K562 (cell line): ENCODE results near the gene DOCK4. TPM values are rescaled to one million over a fixed set of nuclear protein-coding genes. Genes with fewer than 3 reads are reported as not detected.

Experiments used
- ATAC-seq: fragments of 200-7000 bp; cut with Tn5 transposase; 3 replicates; pipeline ENCODE4 v1.9.1; 2020; ENCODE audit warnings: moderate library complexity
- BruUV-seq: library from RNA; stranded (reverse); fragments of 400-500 nt; replicated peaks from 2 replicates; lab custom pipeline; 2021; lab: Mats Ljungman, UMichigan
- CTCF ChIA-PET: fragments of 300-600 bp; formaldehyde crosslinking; extraction: SDS; loops from one replicate; lab custom pipeline; 2021; ENCODE audit warnings: low intra/inter-chr PET ratio; lab: Yijun Ruan, JAX
- POLR2A ChIA-PET: fragments of 300-600, 350-650 bp; sonication (Branson Sonifier 250); formaldehyde crosslinking; extraction: SDS; loops from one replicate; lab custom pipeline; 2021; ENCODE audit warnings: antibody characterized with exemption, inconsistent platforms; lab: Yijun Ruan, JAX
- DNase-seq, 4 experiments: peaks; one replicate each; pipeline versions ENCODE4 v3.0.0 to v3.0.0-alpha.2; 2011 to 2018; ENCODE audit warnings: low spot score in 3 of 4, mixed read lengths in 3 of 4; ENCODE audit errors: extremely low read depth in 1 of 4
- FAIRE-seq: peaks from 2 replicates; lab custom pipeline; 2011; peaks lifted over from hg19 to GRCh38; lab: Jason Lieb, UNC
- H2AFZ ChIP-seq: 2 replicates; pipeline ENCODE4 v1.6.0; 2011; ENCODE audit warnings: low read depth, low read length, control low read depth, inconsistent platforms
- H3K27ac ChIP-seq: fragments of 200-600 bp; 3 replicates; pipeline ENCODE4 v1.8.0; 2011; ENCODE audit warnings: low read depth, mild to moderate bottlenecking, control low read depth, inconsistent platforms, low read length, moderate library complexity, mixed read lengths; ENCODE audit errors: extremely low read depth
- H3K27me3 ChIP-seq, 2 experiments: fragments of 300-600 bp in 1 of 2; 2 replicates in 1 of 2; 3 replicates in 1 of 2; pipeline versions ENCODE4 v1.6.0 to v1.8.0; 2011; ENCODE audit warnings: inconsistent platforms in 2 of 2, low read length in 2 of 2, mild to moderate bottlenecking in 1 of 2, mixed read lengths in 1 of 2, moderate library complexity in 1 of 2; ENCODE audit not compliant: control insufficient read depth in 2 of 2, insufficient read depth in 2 of 2
- H3K36me3 ChIP-seq: fragments of 300-600 bp; 3 replicates; pipeline ENCODE4 v1.8.0; 2011; ENCODE audit warnings: mild to moderate bottlenecking, low read length, inconsistent platforms; ENCODE audit not compliant: control insufficient read depth, insufficient read depth
- H3K4me1 ChIP-seq, 2 experiments: fragments of 200-600 bp in 1 of 2; replicated peaks in 1 of 2; 2 replicates in 1 of 2; 3 replicates in 1 of 2; pipeline versions ENCODE4 v1.5.1 to v1.8.0; 2011; ENCODE audit warnings: inconsistent platforms in 2 of 2, low read length in 2 of 2, mild to moderate bottlenecking in 1 of 2, mixed read lengths in 1 of 2, moderate library complexity in 1 of 2; ENCODE audit not compliant: control insufficient read depth in 2 of 2, insufficient read depth in 2 of 2
- H3K4me2 ChIP-seq: 2 replicates; pipeline ENCODE4 v1.6.1; 2011; ENCODE audit warnings: low read length, control low read depth, inconsistent platforms, mixed read lengths; ENCODE audit not compliant: insufficient read depth
- H3K4me3 ChIP-seq: fragments of 200-600 bp; sonication (generic), shearing (Covaris generic); 2 replicates; pipeline ENCODE4 v1.5.1; 2016; ENCODE audit warnings: control low read depth, inconsistent platforms
- H3K79me2 ChIP-seq: fragments of 200-600 bp; 3 replicates; pipeline ENCODE4 v1.8.0; 2011; ENCODE audit warnings: low read length, inconsistent platforms; ENCODE audit not compliant: control insufficient read depth, insufficient read depth
- H3K9ac ChIP-seq, 2 experiments: 2 replicates each; pipeline versions ENCODE4 v1.6.0 to v1.6.1; 2011; ENCODE audit warnings: low read depth in 2 of 2, low read length in 2 of 2, control low read depth in 1 of 2, inconsistent platforms in 1 of 2, mild to moderate bottlenecking in 1 of 2, mixed read lengths in 1 of 2; ENCODE audit not compliant: insufficient read depth in 1 of 2
- H3K9me1 ChIP-seq: one replicate; pipeline ENCODE4 v1.6.0; 2011; ENCODE audit warnings: inconsistent platforms, mild to moderate bottlenecking, low read length, moderate library complexity; ENCODE audit not compliant: control insufficient read depth, insufficient read depth
- H3K9me3 ChIP-seq: replicated peaks from 2 replicates; pipeline ENCODE4 v1.5.1; 2011; ENCODE audit warnings: low read depth, low read length, inconsistent platforms; ENCODE audit not compliant: control insufficient read depth, insufficient read depth
- H4K20me1 ChIP-seq: replicated peaks from 2 replicates; pipeline ENCODE4 v1.6.1; 2011; ENCODE audit warnings: low read length, inconsistent platforms, mixed read lengths; ENCODE audit not compliant: control insufficient read depth, insufficient read depth
- BACH1 ChIP-seq: fragments of 200-800 bp; sonication (Bioruptor generic); IDR thresholded peaks from 2 replicates; pipeline ENCODE4 v1.6.1; 2016; ENCODE audit warnings: missing genetic modification characterization, missing compliant biosample characterization
- ETV1 ChIP-seq: fragments of 450-650 bp; conservative IDR thresholded peaks from 2 replicates; pipeline ENCODE4 v1.6.1; 2016; ENCODE audit warnings: missing genetic modification characterization, control low read depth, low read depth, missing compliant biosample characterization
- FOS ChIP-seq: IDR thresholded peaks from 3 replicates; pipeline ENCODE4 v1.6.1; 2011; ENCODE audit not compliant: insufficient read length; ENCODE audit errors: extremely low read depth
- GABPB1 ChIP-seq: sonication (generic); formaldehyde crosslinking; IDR thresholded peaks from 2 replicates; pipeline ENCODE4 v1.8.0; 2022; ENCODE audit warnings: mild to moderate bottlenecking, missing genetic modification reagents
- MTA1 ChIP-seq: fragments of 450-650 bp; IDR thresholded peaks from 2 replicates; pipeline ENCODE4 v1.6.1; 2017; ENCODE audit warnings: borderline replicate concordance
- MTF1 ChIP-seq: fragments of 250-450 bp; sonication (Bioruptor Pico); IDR thresholded peaks from 2 replicates; pipeline ENCODE4 v1.9.0; 2021; ENCODE audit warnings: moderate library complexity, mild to moderate bottlenecking, inconsistent platforms, borderline replicate concordance
- RBM15 ChIP-seq: fragments of 200-400 bp; formaldehyde crosslinking; IDR thresholded peaks from 2 replicates; pipeline ENCODE4 v1.6.1; 2018; ENCODE audit warnings: mild to moderate bottlenecking, low read length, moderate library complexity; ENCODE audit not compliant: insufficient read depth
- SREBF2 ChIP-seq: sonication (generic); formaldehyde crosslinking; IDR thresholded peaks from 2 replicates; pipeline ENCODE4 v1.4.0; 2020; ENCODE audit warnings: mild to moderate bottlenecking, missing genetic modification reagents
- TCFL5 ChIP-seq: fragments of 250-450 bp; sonication (Bioruptor Pico); conservative IDR thresholded peaks from 2 replicates; pipeline ENCODE4 v1.6.1; 2021; ENCODE audit warnings: mild to moderate bottlenecking, moderate library complexity, matching md5 sums
- ZFPM2 ChIP-seq: fragments of 250-450 bp; sonication (Bioruptor Pico); IDR thresholded peaks from 2 replicates; pipeline ENCODE4 v1.5.1; 2022; ENCODE audit warnings: mild to moderate bottlenecking
- ZNF696 ChIP-seq: fragments of 250-450 bp; sonication (Bioruptor Pico); conservative IDR thresholded peaks from 2 replicates; pipeline ENCODE4 v1.4.0; 2020; ENCODE audit warnings: mild to moderate bottlenecking, moderate library complexity
- ZNF77 ChIP-seq: fragments of 250-450 bp; sonication (Bioruptor Pico); IDR thresholded peaks from 2 replicates; pipeline ENCODE4 v1.5.0; 2020
- WGBS: fragments of 100-300 bp; shearing (Covaris generic); methylation state at CpG from one replicate; pipeline ENCODE4 v1.1.6; 2016; ENCODE audit warnings: low coverage, mixed read lengths; ENCODE audit not compliant: insufficient coverage; ENCODE audit errors: missing lambda C conversion rate; 5-methylcytosine and 5-hydroxymethylcytosine counted together
- in situ Hi-C: fragments of 300-500 bp; cut with MboI; formaldehyde crosslinking; loops from 4 replicates; pipeline ENCODE4 v1.15.0; 2018; ENCODE audit warnings: inconsistent platforms, mixed read lengths
- intact Hi-C: fragments of 100-400 bp; cut with micrococcal nuclease; formaldehyde crosslinking; loops from 2 replicates; pipeline ENCODE4 v1.14.2; 2022
- polyA plus RNA-seq, 8 experiments: library from polyadenylated mRNA; depleted of rRNA in 4 of 8; stranded (reverse) in 5 of 8; unstranded in 3 of 8; fragments of >200 nt; fragmentation: Nextera tagmentation in 2 of 8; fragmentation: Illumina TruSeq in 1 of 8; extraction: Ambion mirVana in 2 of 8; extraction: Trizol in 1 of 8; gene quantifications; 2 replicates each; pipeline versions ENCODE4 v1.2.1 to v1.2.3, GENCODE V29; 2011 to 2014; ENCODE audit warnings: inconsistent platforms in 1 of 8, missing spikeins in 1 of 8
- total RNA-seq, 7 experiments: library from RNA; depleted of rRNA in 6 of 7; stranded (reverse); fragments of >200 nt in 6 of 7; fragmentation: Illumina TruSeq in 2 of 7; extraction: Trizol in 2 of 7; gene quantifications; 2 replicates each; pipeline versions ENCODE4 v1.2.1 to v1.2.3, GENCODE V29; 2011 to 2021; ENCODE audit warnings: low replicate concordance in 1 of 7
- TF ChIP-seq, protein P1 (sequence below), 2 experiments: IDR thresholded peaks; 2 replicates each; pipeline ENCODE4 v1.6.1; 2011; ENCODE audit warnings: borderline replicate concordance in 1 of 2, control low read depth in 1 of 2, low read depth in 1 of 2, low read length in 1 of 2, mild to moderate bottlenecking in 1 of 2, mixed read lengths in 1 of 2, moderate library complexity in 1 of 2; ENCODE audit not compliant: insufficient read depth in 1 of 2, insufficient read length in 1 of 2, poor library complexity in 1 of 2, severe bottlenecking in 1 of 2; ENCODE audit errors: extremely low read depth in 1 of 2
- TF ChIP-seq, protein P2 (sequence below), 2 experiments: fragments of 450-650 bp in 1 of 2; sonication (generic) in 1 of 2; formaldehyde crosslinking in 1 of 2; IDR thresholded peaks in 1 of 2; conservative IDR thresholded peaks in 1 of 2; 2 replicates each; pipeline versions ENCODE4 v1.6.1 to v1.8.1; 2016 to 2023; ENCODE audit warnings: mild to moderate bottlenecking in 2 of 2, moderate library complexity in 2 of 2, inconsistent platforms in 1 of 2, missing genetic modification reagents in 1 of 2
- TF ChIP-seq, protein P3 (sequence below): fragments of 450-650 bp; IDR thresholded peaks from 2 replicates; pipeline ENCODE4 v1.6.1; 2016; ENCODE audit warnings: missing biosample characterization, missing genetic modification characterization
- TF ChIP-seq, protein P4 (sequence below): sonication (generic); formaldehyde crosslinking; IDR thresholded peaks from 2 replicates; pipeline ENCODE4 v1.4.0; 2020; ENCODE audit warnings: mild to moderate bottlenecking, missing genetic modification reagents

Gene DOCK4
- total and polyA plus RNA-seq, 9 of the 15 experiments (the other 6 are each of a cell fraction or from before 2014, with no cell fraction given): 0.42 to 5.7 (median 2.3) TPM

DNA sequence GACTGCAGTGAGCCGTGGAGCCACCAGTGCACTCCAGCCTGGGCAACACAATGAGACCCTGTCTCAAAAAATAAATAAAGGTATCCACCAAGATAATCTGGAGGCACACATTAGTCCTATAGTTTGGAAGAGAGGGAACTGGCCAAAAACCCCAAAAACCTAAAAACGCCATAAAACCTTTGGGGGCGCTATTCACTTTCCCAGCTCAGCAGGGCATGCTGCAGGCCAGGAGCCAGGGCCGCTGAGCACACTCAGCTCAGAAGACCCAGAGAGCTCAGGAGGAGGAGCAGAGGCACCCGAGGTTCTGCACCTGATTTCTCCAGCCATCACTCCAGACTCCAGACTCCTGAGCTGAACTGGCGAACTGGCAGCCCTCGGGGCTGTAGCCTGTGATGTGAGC, 476.7 kb downstream of the DOCK4 start (continued):
- TF ChIP-seq, protein P1, sequence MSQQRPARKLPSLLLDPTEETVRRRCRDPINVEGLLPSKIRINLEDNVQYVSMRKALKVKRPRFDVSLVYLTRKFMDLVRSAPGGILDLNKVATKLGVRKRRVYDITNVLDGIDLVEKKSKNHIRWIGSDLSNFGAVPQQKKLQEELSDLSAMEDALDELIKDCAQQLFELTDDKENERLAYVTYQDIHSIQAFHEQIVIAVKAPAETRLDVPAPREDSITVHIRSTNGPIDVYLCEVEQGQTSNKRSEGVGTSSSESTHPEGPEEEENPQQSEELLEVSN (IDR thresholded peaks at IDR 0.05; ENCODE audit: borderline replicate concordance in 1 of 2, extremely low read depth in 1 of 2, insufficient read depth in 1 of 2, insufficient read length in 1 of 2, low read depth in 1 of 2, low read length in 1 of 2, poor library complexity in 1 of 2, severe bottlenecking in 1 of 2): peak in 1 of 2 experiments; percentile 34
- TF ChIP-seq, all 486 proteins: peak for 4

DNA sequence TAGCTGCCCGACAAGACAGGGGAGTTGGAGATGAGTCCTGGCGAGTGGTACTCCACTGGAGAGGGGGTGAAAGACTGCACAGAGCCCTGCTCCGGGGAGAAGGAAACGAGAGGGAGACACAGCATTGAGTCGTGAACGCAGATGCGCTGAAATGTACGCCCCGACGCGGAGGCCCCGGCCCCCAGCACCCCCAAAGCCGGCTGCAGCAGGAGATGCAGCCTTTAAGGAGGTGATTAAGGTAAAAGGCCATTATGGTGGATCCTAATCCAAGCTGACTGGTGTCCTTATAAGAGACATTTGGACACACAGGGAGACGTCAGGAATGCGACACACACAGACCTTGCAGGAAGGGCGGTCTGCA, 477.6 kb downstream of the DOCK4 start:
- in situ Hi-C loops (no loop called here), intact Hi-C loops (no loop called here)
- Histone ChIP-seq H4K20me1 (no peaks in the 10 kb centered on the region), H3K9me1 (no peaks in the 10 kb centered on the region), H3K9me3 (no peaks in the 10 kb centered on the region), H3K27me3 (no peaks in the 10 kb centered on the region), H3K79me2 (no peaks in the 10 kb centered on the region), H2AFZ (peak overlapping the region; percentile 36; the same call in 1 of the 2 replicates), H3K36me3 (no peaks in the 10 kb centered on the region), H3K4me1 (peaks cover 3 to 10% of the 10 kb centered on the region in 2 experiments; a peak in 3 of 5 replicates), H3K27ac (no peak overlapping the region), H3K9ac (peak overlapping the region in 1 of 2 experiments; percentile 15; a peak in 1 of 4 replicates), H3K4me3 (no peak overlapping the region), H3K4me2 (no peak overlapping the region)
- no peak for FAIRE-seq
- BruUV-seq: no TSS peak
- CTCF ChIA-PET: no interaction called here
- POLR2A ChIA-PET: no interaction called here
- no peak for DNase-seq
- ATAC-seq: no peak
- WGBS: 69% methylated on average over 16 of the region's 16 CpGs
- TF ChIP-seq BACH1 (no peak), TCFL5 (CRISPR knock-in tag) (no peak), ZFPM2 (CRISPR knock-in tag) (no peak), RBM15 (no peak), SREBF2 (CRISPR knock-in tag) (no peak), MTA1 (no peak), ZNF696 (CRISPR knock-in tag) (no peak), MTF1 (CRISPR knock-in tag) (no peak), ETV1 (no peak), ZNF77 (CRISPR knock-in tag) (no peak), GABPB1 (CRISPR knock-in tag) (no peak), FOS (no peak)
- TF ChIP-seq, protein P2, sequence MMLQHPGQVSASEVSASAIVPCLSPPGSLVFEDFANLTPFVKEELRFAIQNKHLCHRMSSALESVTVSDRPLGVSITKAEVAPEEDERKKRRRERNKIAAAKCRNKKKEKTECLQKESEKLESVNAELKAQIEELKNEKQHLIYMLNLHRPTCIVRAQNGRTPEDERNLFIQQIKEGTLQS (IDR thresholded peaks at IDR 0.05): no peak
- TF ChIP-seq, protein P2 (CRISPR knock-in tag; conservative IDR thresholded peaks at IDR 0.05): no peak
- TF ChIP-seq, protein P3, sequence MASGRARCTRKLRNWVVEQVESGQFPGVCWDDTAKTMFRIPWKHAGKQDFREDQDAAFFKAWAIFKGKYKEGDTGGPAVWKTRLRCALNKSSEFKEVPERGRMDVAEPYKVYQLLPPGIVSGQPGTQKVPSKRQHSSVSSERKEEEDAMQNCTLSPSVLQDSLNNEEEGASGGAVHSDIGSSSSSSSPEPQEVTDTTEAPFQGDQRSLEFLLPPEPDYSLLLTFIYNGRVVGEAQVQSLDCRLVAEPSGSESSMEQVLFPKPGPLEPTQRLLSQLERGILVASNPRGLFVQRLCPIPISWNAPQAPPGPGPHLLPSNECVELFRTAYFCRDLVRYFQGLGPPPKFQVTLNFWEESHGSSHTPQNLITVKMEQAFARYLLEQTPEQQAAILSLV (tag): no peak
- TF ChIP-seq, protein P4, sequence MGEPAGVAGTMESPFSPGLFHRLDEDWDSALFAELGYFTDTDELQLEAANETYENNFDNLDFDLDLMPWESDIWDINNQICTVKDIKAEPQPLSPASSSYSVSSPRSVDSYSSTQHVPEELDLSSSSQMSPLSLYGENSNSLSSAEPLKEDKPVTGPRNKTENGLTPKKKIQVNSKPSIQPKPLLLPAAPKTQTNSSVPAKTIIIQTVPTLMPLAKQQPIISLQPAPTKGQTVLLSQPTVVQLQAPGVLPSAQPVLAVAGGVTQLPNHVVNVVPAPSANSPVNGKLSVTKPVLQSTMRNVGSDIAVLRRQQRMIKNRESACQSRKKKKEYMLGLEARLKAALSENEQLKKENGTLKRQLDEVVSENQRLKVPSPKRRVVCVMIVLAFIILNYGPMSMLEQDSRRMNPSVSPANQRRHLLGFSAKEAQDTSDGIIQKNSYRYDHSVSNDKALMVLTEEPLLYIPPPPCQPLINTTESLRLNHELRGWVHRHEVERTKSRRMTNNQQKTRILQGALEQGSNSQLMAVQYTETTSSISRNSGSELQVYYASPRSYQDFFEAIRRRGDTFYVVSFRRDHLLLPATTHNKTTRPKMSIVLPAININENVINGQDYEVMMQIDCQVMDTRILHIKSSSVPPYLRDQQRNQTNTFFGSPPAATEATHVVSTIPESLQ (CRISPR knock-in tag): no peak
